Activated naive CD4-positive, alpha-beta T cell treated with anti-CD3 and anti-CD28 coated beads, Interleukin-2, amount 50 U/mL, for 24 hours (primary cell): Measurements from ENCODE around the gene ARHGAP26.

Source experiments
- H3K27ac Mint-ChIP-seq: one replicate; pipeline ENCODE4 v1.8.0; 2021; ENCODE audit warnings: mild to moderate bottlenecking, mixed read lengths
- H3K27me3 Mint-ChIP-seq: one replicate; pipeline ENCODE4 v1.8.0; 2021; ENCODE audit warnings: mixed read lengths
- H3K36me3 Mint-ChIP-seq: one replicate; pipeline ENCODE4 v1.8.0; 2021; ENCODE audit warnings: mixed read lengths
- H3K4me1 Mint-ChIP-seq: one replicate; pipeline ENCODE4 v1.8.0; 2021; ENCODE audit warnings: mixed read lengths
- H3K4me3 Mint-ChIP-seq: one replicate; pipeline ENCODE4 v1.8.0; 2021; ENCODE audit warnings: mild to moderate bottlenecking, mixed read lengths
- H3K9me3 Mint-ChIP-seq: one replicate; pipeline ENCODE4 v1.8.0; 2021; ENCODE audit warnings: mixed read lengths

Gene ARHGAP26

DNA sequence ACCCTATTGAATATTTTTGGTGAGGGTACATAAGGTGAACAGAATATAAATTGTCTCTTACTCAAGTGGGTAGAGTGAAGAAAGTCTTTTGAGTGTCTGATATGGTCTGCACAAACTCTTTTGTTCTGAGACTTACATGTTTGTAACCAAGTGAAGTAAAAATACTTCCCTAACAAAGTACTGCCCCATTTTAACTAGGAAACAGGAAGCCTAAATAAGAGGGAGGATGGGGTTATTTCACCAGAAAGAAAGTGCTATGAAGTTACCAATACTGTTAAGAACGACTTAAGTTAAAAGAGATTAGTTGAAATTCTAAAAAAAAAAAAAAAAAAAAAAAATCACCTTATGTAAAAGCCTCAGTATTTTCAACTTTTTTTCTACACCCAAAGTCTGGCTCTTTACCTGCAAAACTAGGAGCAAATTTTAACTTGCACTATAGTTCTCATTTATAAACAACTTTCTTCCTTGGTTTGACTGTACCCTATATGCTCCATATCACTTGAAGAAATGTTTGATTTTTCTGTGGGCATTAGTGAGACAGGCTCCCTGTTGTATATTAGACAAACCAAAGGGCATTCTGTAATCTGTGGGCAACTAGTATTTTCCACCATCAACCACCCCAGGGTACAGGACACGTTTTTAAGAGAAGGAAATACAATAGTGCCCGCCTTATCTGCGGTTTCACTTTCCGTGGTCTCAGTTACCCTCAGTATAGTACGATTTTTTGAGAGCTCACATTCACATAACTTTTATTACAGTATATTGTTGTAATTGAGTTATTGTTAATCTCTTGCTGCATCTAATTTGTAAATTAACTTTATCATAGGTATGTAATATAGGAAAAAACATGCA is 505.6 kb downstream of the ARHGAP26 start:
- H3K4me1 Mint-ChIP-seq: peaks cover 12% of the 10 kb centered on the region
- H3K36me3 Mint-ChIP-seq: peaks cover 16% of the 10 kb centered on the region
- H3K27ac Mint-ChIP-seq: no peak overlapping the region
- H3K27me3 Mint-ChIP-seq: no peaks in the 10 kb centered on the region
- H3K4me3 Mint-ChIP-seq: no peak overlapping the region
- no peaks in the 10 kb centered on the region for H3K9me3 Mint-ChIP-seq

DNA sequence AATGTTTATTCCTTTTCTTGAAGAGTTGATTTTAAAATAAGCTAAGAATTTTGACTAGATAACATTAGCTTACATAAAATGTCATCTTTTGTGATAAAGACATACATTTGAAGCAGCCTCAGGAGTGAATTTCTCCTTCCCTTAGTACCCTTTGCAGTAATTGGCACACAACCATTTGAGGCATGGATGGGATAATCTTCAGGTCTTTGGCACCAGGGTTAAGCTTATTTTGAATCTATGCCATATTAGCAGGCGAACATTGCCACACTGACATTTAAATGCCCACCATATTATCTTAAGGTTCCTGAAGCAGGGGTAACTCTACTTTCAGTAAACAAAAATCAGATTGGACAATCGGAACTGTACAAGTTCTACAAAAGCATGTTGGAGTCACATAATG is 507.4 kb downstream of the ARHGAP26 start:
- peaks cover 12% of the 10 kb centered on the region for H3K4me1 Mint-ChIP-seq
- no peak overlapping the region for H3K4me3 Mint-ChIP-seq
- no peaks in the 10 kb centered on the region for H3K9me3 Mint-ChIP-seq
- peaks cover 21% of the 10 kb centered on the region for H3K36me3 Mint-ChIP-seq
- no peak overlapping the region for H3K27ac Mint-ChIP-seq
- H3K27me3 Mint-ChIP-seq: no peaks in the 10 kb centered on the region
